ENCODE data around the gene PIAS1.

DNA sequence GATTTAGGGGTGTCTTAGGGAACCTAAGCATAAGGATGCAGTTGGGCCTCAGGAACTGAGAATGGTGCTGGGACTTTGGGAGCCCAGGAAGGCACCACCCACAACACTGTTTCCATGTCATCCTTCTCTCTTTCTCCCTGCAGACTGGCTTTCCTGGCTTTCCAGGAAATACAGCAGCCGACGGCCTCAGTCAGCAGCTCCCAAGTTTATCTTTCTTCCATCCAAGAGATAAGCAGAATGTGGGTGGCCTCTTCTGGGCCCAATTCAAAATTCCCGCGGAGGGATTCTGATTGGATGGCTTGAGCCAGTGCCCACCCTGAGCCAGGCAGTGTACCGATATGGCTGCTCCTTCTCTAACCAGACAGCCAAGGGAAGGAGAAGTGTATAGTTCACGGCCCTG is 179.9 kb downstream of the PIAS1 start:
- TF ChIP-seq CTCF (IDR thresholded peaks at IDR 0.05), result no peak
- TF ChIP-seq EP300 (IDR thresholded peaks at IDR 0.05), result no peak
- no peak for TF ChIP-seq POLR2A (IDR thresholded peaks at IDR 0.05; ENCODE audit: low read depth)
- TF ChIP-seq POLR2AphosphoS5 (IDR thresholded peaks at IDR 0.05), result no peak
